ENCODE data around the gene MYO1B.

- TF ChIP-seq RAD21 (IDR thresholded peaks at IDR 0.05 in 1 of 2, conservative IDR thresholded peaks at IDR 0.05 in 1 of 2; ENCODE audit: low read depth in 2 of 2, low read length in 2 of 2) (peak in 1 of 2 experiments; percentile 6; a peak in 1 of 4 replicates), RFX5 (IDR thresholded peaks at IDR 0.05; ENCODE audit: borderline replicate concordance, low read depth, low read length) (no peak), POLR2AphosphoS5 (IDR thresholded peaks at IDR 0.05; ENCODE audit: low read depth, low read length) (no peak), TCF12 (IDR thresholded peaks at IDR 0.05; ENCODE audit: low read depth, low read length) (0 out of 2 replicates have a peak, but pooled peaks have one; percentile 39), GTF2F1 (IDR thresholded peaks at IDR 0.05; ENCODE audit: borderline replicate concordance, low read depth, low read length) (no peak), CTCF (IDR thresholded peaks at IDR 0.05; ENCODE audit: control extremely low read depth in 1 of 3, insufficient read depth in 1 of 3, low read depth in 1 of 3, low read length in 3 of 3) (no peak), BCL11A (IDR thresholded peaks at IDR 0.05; ENCODE audit: low read depth in 2 of 2, low read length in 2 of 2) (no peak), POLR2A (IDR thresholded peaks at IDR 0.05; ENCODE audit: control extremely low read depth in 1 of 2, low read depth in 2 of 2, low read length in 2 of 2) (no peak), JUN (IDR thresholded peaks at IDR 0.05; ENCODE audit: low read depth, low read length) (no peak), USF2 (IDR thresholded peaks at IDR 0.05; ENCODE audit: low read length) (no peak), YY1 (IDR thresholded peaks at IDR 0.05; ENCODE audit: low read depth, low read length) (0 out of 2 replicates have a peak, but pooled peaks have one; percentile 48), EZH2 (IDR thresholded peaks at IDR 0.05; ENCODE audit: low read depth, low read length, severe bottlenecking) (no peak), SIN3A (conservative IDR thresholded peaks at IDR 0.05 in 1 of 2, IDR thresholded peaks at IDR 0.05 in 1 of 2; ENCODE audit: low read depth in 1 of 2, low read length in 2 of 2) (no peak), CEBPB (IDR thresholded peaks at IDR 0.05; ENCODE audit: low read depth, low read length) (0 out of 2 replicates have a peak, but pooled peaks have one; percentile 3)
Observed at GRCh38 chr2:191321861-191322662, 76.9 kb downstream of the MYO1B start.

Data from H1 (cell line).